H1 (cell line): ENCODE measurements around the gene CLDN14. TPM values are rescaled to one million over a fixed set of nuclear protein-coding genes. Genes with fewer than 3 reads are reported as not detected.

Experiments used
- CTBP2 ChIP-seq: IDR thresholded peaks from 2 replicates; pipeline ENCODE4 v1.7.0; 2011; ENCODE audit warnings: borderline replicate concordance, mild to moderate bottlenecking, moderate library complexity, mixed read lengths, low read length; ENCODE audit not compliant: insufficient read depth, insufficient read length
- polyA plus RNA-seq, 7 experiments: library from polyadenylated mRNA; depleted of rRNA in 3 of 7; stranded (reverse) in 5 of 7; unstranded in 2 of 7; fragments of >200 nt in 5 of 7; fragments of 200-250 nt in 2 of 7; gene quantifications; 1 replicate in 5 of 7; 2 replicates in 1 of 7; 4 replicates in 1 of 7; pipeline versions ENCODE4 v1.2.1 to v1.2.3, GENCODE V29; 2011 to 2013; ENCODE audit warnings: missing spikeins in 2 of 7, mixed read lengths in 2 of 7
- total RNA-seq: library from RNA; stranded (reverse); fragmentation: NEBNext Ultra II Directional; extraction: Animal tissue kit (Norgen Biotek cat#: 25700); gene quantifications from 2 replicates; pipeline ENCODE4 v1.2.1, GENCODE V29; 2021

Gene CLDN14
- total and polyA plus RNA-seq, 2 of the 8 experiments (the other 6 are each of a cell fraction or from before 2014, with no cell fraction given), result 0.08 TPM; not detected in 1

DNA sequence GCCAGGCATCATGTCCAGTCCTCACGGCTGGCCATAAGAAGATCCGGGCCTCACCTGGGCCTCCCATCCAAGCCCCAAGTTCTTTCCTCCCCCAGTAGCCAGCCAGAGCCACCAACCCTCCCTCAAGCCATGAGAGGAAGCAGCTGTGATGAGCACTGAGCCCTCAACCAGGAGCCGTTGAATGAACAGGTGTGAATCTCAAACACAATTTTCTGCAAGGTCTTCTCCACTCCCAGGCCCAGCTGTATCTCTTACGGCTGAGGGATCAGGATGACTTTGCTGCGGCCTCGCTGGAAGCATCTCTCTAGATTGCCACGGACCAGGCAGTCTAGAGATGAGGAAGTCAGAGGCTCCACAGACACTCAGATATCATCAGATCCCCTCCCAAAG is 9.8 kb upstream of the CLDN14 start (continued):
- TF ChIP-seq CTBP2, result no peak
